Natural killer cell (primary cell): ENCODE data around the gene ITGB2. TPM values are rescaled to one million over a fixed set of nuclear protein-coding genes. Genes with fewer than 3 reads are reported as not detected.
A peak's percentile ranks its signal among the peaks of the same experiment; 100 is the strongest.
"Not testable (repeated sequence)": the region's sequence is repeated elsewhere in the genome, so short reads cannot be mapped to it uniquely, and the experiment has no call there.

Experiments used
- ATAC-seq, 3 donors: fragments of 150-1000 bp in 2 of 3; fragments of 200-7000 bp in 1 of 3; cut with Tn5 transposase; 1 replicate in 1 of 3; 2 replicates in 2 of 3; pipeline ENCODE4 v1.10.0; 2021; ENCODE audit warnings: mild to moderate bottlenecking in 2 of 3, moderate library complexity in 2 of 3
- DNase-seq, 2 donors: peaks; one replicate each; pipeline versions ENCODE4 v3.0.0 to v3.0.0-alpha.2; 2013 to 2021; ENCODE audit warnings: mixed read lengths in 1 of 2
- H3K27ac ChIP-seq: one replicate; pipeline ENCODE4 v1.5.1; 2013; ENCODE audit warnings: mild to moderate bottlenecking, low read length
- H3K27me3 ChIP-seq: one replicate; pipeline ENCODE4 v1.6.1; 2013; ENCODE audit warnings: low read length; ENCODE audit not compliant: control insufficient read depth, insufficient read depth
- H3K36me3 ChIP-seq: one replicate; pipeline ENCODE4 v1.6.1; 2013; ENCODE audit warnings: low read length; ENCODE audit not compliant: control insufficient read depth, insufficient read depth
- H3K4me1 ChIP-seq: one replicate; pipeline ENCODE4 v1.6.1; 2013; ENCODE audit warnings: low read length; ENCODE audit not compliant: control insufficient read depth, insufficient read depth
- H3K4me3 ChIP-seq: one replicate; pipeline ENCODE4 v1.5.1; 2013; ENCODE audit warnings: low read length
- H3K9me3 ChIP-seq: one replicate; pipeline ENCODE4 v1.6.1; 2013; ENCODE audit warnings: low read length; ENCODE audit not compliant: control insufficient read depth, insufficient read depth
- H3K27ac Mint-ChIP-seq, 2 donors: one replicate each; pipeline ENCODE4 v1.8.0; 2022; ENCODE audit warnings: mild to moderate bottlenecking in 2 of 2, mixed read lengths in 2 of 2, moderate library complexity in 1 of 2
- H3K27me3 Mint-ChIP-seq, 2 donors: one replicate each; pipeline ENCODE4 v1.8.0; 2022; ENCODE audit warnings: low read depth in 2 of 2, mixed read lengths in 2 of 2
- H3K36me3 Mint-ChIP-seq: one replicate; pipeline ENCODE4 v1.8.0; 2022; ENCODE audit warnings: mixed read lengths
- H3K4me1 Mint-ChIP-seq, 2 donors: one replicate each; pipeline ENCODE4 v1.8.0; 2022; ENCODE audit warnings: mixed read lengths in 2 of 2
- H3K4me3 Mint-ChIP-seq: one replicate; pipeline ENCODE4 v1.8.0; 2022; ENCODE audit warnings: mild to moderate bottlenecking, moderate library complexity, mixed read lengths
- H3K9me3 Mint-ChIP-seq, 2 donors: one replicate each; pipeline ENCODE4 v1.8.0; 2022; ENCODE audit warnings: mixed read lengths in 2 of 2
- CTCF ChIP-seq: fragments of 200-600 bp; IDR thresholded peaks from one replicate; pipeline ENCODE4 v1.8.0; 2022; ENCODE audit warnings: antibody characterized with exemption
- WGBS: methylation state at CpG from one replicate; pipeline ENCODE4 v1.1.7; 2013; ENCODE audit warnings: missing lambda C conversion rate; ENCODE audit not compliant: insufficient coverage; 5-methylcytosine and 5-hydroxymethylcytosine counted together
- intact Hi-C: fragments of 100-400 bp; cut with micrococcal nuclease; formaldehyde crosslinking; loops from one replicate; pipeline ENCODE4 v1.14.2; 2022
- total RNA-seq, 4 donors: library from RNA; stranded (reverse); fragments of 120-200 nt in 1 of 4; gene quantifications; one replicate each; pipeline versions ENCODE4 v1.2.3 to v1.2.4, GENCODE V29; 2013 to 2022

ITGB2 gene
- total RNA-seq, 3 donors from 2014 or later (not counting 1 experiment from before 2014, with no cell fraction given): 1,223 to 1,393 (median 1,250) TPM

- no peak for DNase-seq
- Mint-ChIP-seq H3K4me1 (peaks cover 70 to 77% of the 10 kb centered on the region in 2 donors), H3K9me3 (no peaks in the 10 kb centered on the region), H3K4me3 (peak overlapping the region; percentile 87), H3K36me3 (no peaks in the 10 kb centered on the region), H3K27ac (peak overlapping the region; percentile 92 to 98), H3K27me3 (no peaks in the 10 kb centered on the region)
- WGBS: 81% methylated on average over 6 of the region's 6 CpGs
- ATAC-seq: no peak
- H3K27ac ChIP-seq: peak overlapping the region; percentile 76
- TF ChIP-seq CTCF: no peak
- H3K4me1 ChIP-seq: peaks cover 88% of the 10 kb centered on the region
- no peaks in the 10 kb centered on the region for H3K36me3 ChIP-seq
- H3K4me3 ChIP-seq: no peak overlapping the region
- intact Hi-C loops: loop anchor here (5.0 to 10.0 kb wide), 2 partner anchors 148 to 555 kb away; no protein-coding TSS in a partner anchor
- no peaks in the 10 kb centered on the region for H3K27me3 ChIP-seq
- H3K9me3 ChIP-seq: no peaks in the 10 kb centered on the region
Observed at GRCh38 chr21:44929242-44929798, 8.6 kb upstream of the ITGB2 start.

GRCh38 chr21:44928500-44929241 is 8.0 kb upstream of the ITGB2 start:
- intact Hi-C loops: loop anchor here (5.0 to 10.0 kb wide), 2 partner anchors 149 to 554 kb away; no protein-coding TSS in a partner anchor
- not testable (repeated sequence) for H3K9me3 Mint-ChIP-seq

GRCh38 chr21:44927587-44928461 is 7.1 kb upstream of the ITGB2 start:
- H3K4me1 ChIP-seq: peaks cover 88% of the 10 kb centered on the region
- peak; percentile 56 to 92 for DNase-seq
- H3K27ac ChIP-seq: peak overlapping the region; percentile 74
- Mint-ChIP-seq H3K27me3 (no peaks in the 10 kb centered on the region), H3K36me3 (no peaks in the 10 kb centered on the region), H3K4me1 (peaks cover 79 to 86% of the 10 kb centered on the region in 2 donors), H3K27ac (peak overlapping the region; percentile 92 to 98), H3K9me3 (no peaks in the 10 kb centered on the region), H3K4me3 (peak overlapping the region; percentile 91)
- no peaks in the 10 kb centered on the region for H3K9me3 ChIP-seq
- intact Hi-C loops: loop anchor here (5.0 to 10.0 kb wide), 2 partner anchors 149 to 553 kb away; no protein-coding TSS in a partner anchor
- no peaks in the 10 kb centered on the region for H3K36me3 ChIP-seq
- 15% methylated on average over 16 of the region's 19 CpGs for WGBS
- ATAC-seq: peak; percentile 63 to 84 (median 72)
- no peak for TF ChIP-seq CTCF
- H3K4me3 ChIP-seq: peak overlapping the region; percentile 47
- no peaks in the 10 kb centered on the region for H3K27me3 ChIP-seq

More at GRCh38 chr21:44928500-44929241, 8.0 kb upstream of the ITGB2 start:
- Mint-ChIP-seq H3K4me1 (peaks cover 77 to 84% of the 10 kb centered on the region in 2 donors), H3K27ac (peak overlapping the region; percentile 92 to 98), H3K4me3 (peak overlapping the region; percentile 91)
- H3K4me3 ChIP-seq: peak overlapping the region; percentile 47
- not testable (repeated sequence) for H3K36me3 ChIP-seq, H3K36me3 Mint-ChIP-seq, ATAC-seq, H3K27me3 Mint-ChIP-seq, H3K9me3 ChIP-seq, H3K27me3 ChIP-seq, DNase-seq
- 52% methylated on average over 16 of the region's 16 CpGs for WGBS
- peaks cover 94% of the 10 kb centered on the region for H3K4me1 ChIP-seq
- H3K27ac ChIP-seq: peak overlapping the region; percentile 76
